UCSD-AML1 (cell line): ENCODE measurements around the gene ZNF618.

Experiments used
- DNase-seq: peaks from one replicate; lab custom pipeline; 2025; ENCODE audit not compliant: unreplicated experiment; lab: John Stamatoyannopoulos, UW

The ZNF618 gene

DNA sequence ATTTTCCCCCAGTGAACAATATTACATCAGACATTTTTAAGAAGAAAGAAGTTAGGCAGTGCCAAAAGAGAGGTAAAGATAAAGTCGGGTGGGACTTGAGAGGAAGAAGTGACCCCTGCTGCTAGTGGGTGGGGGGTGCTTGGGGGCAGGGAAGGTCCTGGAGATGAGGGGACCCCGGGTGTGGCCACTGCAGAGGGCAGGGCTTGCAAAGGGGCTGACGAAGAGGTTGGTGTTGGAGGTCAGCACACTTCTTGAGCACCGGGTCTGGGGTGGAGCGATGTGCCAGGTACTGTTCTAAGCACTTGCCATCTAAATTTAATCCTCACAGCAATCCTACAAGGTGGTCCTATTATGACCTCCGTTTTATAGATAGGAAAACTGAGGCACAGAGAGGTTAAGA is 140.0 kb downstream of the ZNF618 start:
- DNase-seq, result no peak

DNA sequence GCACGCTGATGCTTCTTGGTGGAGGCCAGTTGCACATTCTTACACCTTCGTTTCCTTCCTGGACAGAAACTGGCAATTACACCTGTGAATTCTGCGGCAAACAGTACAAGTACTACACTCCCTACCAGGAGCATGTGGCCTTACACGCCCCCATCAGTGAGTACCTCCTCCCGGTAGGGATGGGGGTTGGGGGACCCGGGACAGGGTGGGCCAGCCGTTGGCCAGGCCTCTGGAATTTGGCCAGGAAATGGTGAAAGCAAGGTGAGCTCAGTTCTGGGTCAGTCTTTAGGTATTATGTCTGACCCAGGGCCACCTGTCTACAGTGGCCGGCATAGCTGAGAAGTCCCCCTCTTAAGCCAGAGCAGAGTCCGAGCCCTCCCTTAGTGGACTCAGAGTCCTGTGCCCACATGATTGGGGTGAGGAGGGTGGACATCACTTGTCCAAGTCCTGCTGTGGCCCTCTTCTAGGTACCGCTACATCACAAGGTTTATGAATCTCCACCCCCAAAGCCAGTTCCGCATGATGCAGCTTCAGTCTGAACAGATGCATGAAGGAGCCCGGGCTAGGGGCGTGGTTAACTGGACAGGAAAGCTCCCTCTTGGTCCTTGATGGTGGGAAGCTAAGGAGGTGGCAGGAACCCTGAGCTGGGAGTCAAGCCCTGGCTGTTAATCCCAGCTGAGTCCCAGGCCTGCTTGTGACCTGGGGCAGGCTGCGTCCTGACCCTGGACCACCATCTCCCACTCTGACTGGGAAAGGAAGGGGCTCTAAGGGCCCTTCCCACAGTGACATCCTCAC is 140.7 kb downstream of the ZNF618 start:
- DNase-seq, result no peak

DNA sequence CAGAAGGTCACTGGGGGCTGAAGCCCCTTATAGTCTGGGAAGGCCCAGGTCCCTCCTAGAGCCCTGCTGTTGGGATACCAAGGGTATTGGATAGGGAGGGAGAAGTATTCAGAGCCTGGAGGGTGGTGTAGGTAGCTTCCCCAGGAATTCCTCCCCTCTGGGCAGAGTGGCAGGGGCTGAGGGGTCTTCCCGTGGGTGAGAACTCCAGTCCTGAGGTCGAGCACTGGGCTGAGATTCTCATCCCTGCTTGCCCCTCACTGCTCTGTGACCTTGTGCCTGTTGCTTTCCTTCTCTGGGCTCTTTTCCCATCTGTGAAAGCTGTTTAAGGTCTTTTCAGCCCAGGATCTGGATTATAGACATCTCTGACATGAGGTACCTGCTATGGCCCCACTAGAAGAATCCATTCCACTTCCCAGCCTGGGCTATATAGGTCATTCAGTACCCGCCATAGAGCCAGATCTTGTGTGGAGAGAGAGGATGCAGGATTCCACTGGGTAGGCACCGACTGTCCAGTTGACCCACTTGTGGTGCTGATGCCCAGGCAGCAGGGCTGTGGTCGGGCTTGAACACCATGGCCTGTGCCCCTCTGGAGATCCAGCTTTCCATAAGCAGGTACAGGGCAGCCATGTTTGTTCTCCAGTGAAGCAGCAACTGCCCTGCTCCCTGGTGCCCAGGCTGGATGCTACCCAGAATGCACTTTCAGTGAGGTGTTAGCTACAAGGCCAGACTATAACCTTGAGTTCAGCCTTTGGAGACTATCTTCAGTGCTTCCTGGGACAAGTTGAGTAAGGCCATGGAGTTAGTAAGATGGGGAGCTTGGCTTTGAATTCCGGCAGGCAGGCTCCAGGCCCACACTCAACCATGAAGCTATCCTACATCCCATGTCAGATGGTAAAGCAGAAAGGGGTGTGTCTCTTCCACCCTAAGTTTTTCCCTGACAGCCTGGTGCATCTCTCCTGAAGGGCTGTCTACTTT is 141.9 kb downstream of the ZNF618 start:
- no peak for DNase-seq

DNA sequence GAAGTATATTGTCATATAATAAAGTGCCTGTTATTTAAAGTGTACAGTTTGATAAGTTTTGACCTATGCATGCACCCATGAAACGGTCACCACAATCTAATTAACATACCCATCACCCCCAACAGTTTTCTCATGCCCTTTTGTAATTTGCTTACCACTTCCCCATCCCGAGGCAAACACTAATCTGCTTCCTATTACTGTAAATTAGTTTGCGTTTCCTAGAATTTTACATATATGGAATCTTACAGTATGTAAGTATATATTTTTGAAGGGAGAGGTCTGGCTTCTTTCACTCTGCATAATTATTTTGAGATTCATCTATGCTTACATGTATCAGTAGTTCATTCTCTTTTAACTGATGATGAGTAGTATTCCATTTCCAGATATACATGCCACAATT is 145.5 kb downstream of the ZNF618 start:
- DNase-seq, result no peak

DNA sequence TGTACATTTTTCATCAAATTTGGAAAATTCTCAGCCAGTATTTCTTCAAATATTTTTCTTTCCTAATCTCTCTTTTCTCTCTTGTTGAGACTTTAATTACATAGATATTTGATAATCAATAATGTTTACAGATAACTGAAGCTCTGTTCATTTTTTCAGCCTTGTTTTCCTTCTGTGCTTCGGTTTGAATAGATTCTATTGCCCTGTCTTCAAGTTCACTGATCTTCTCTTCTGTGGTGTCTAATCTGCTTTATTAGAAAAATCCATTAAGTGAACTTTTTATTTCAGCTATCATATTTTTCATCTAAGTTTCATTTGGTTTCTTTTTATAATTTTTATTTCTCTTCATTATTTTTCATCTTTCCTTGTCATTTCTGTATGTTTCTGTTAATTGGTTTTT is 147.9 kb downstream of the ZNF618 start:
- DNase-seq, result no peak

DNA sequence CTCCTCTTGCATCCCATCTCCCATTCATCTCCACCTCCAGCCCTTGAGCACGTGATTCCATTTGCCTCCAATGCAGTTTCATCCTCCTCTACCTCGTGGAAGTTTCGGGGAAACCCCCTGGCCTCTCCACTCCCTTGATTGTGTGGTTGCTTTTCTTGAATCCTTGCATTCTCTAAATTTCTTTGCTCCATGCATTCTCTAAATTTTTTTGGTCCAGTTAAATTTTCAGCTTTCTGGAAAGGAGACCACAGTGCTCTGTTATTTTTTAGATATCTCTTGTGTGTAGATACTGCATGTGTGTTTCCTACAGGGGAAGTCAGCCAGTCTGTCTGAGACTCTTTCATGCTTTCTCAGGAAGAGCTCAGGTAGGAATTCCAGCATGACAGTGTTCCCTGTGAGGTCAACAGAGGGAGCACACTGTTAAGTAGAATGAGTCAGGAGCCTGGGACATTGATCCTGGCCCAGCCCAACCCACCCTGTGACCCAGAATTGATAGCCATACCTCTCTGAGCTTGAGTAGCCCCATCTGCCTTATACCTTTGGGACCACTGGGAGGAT is 149.2 kb downstream of the ZNF618 start:
- DNase-seq, result no peak

DNA sequence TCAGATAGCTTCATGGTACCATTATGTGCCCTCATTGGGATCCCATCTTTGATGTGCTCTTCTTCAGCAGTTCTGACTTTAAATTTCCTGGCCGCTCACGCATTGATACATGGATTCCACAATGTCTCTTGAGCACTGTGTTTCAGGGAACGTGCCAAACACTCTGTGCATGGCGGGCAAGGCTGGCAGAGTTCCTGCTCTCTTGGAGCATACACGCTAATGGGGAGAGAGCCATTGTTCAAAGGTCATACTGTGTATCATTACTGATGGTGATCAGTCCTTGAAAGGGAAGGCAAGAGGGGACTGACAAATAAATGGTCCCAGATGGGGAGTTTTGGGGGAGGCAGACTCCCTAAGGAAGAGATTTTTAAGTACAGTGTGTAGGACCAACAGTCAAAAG is 149.7 kb downstream of the ZNF618 start:
- no peak for DNase-seq

DNA sequence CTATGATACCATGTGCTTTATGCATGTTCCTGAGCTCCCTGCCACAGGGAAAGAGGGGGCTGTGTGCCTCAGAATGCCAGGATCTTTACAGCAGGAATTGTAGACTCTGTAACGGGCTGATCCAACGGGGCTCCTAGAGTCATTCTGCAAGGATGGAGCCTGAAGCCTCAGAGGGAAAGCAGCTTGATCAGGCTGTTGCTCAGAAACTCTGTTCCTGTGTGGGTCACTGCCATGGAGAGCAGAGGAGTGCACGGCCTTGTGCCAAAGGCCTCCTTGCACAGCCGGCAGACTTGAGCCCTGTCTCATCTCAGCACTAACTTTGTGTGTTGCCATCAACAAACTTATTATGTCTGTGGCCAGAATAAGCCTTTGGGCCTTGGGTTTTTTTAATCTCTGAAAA is 150.2 kb downstream of the ZNF618 start:
- DNase-seq, result no peak

DNA sequence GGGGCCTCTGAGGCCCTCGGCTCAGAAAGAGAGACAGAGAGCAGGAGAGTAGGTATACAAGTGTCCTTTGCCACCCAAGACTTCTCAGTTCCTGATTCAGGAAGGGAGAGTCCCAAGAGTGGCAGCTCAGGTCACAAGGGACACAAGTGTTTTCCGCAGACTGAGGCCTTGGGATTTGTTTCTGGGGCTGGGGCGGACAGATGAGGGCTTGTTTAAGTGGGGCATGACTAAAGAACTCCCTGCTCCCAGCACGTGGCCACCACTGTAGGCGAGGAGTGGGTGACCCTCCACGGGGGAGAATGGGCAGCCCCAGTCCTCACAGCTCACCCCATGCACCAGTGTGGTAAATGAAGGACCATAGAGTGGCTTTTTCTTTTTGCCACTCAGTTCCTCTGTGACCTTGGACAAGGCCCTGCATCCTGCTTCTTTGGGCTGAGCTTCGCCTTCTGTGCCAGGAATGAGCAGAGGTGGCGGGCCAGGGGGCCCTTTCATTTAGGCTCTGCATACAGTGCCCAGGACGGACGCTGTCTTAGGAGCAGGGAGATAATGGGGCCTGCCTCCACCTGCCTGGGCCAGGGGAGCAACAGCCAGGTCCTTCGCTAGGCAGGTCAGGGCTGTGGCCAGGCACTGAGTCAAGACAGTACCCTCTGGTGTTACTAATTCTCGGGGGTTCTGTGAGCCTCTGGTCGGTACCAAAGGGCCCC is 151.2 kb downstream of the ZNF618 start:
- DNase-seq, result no peak

DNA sequence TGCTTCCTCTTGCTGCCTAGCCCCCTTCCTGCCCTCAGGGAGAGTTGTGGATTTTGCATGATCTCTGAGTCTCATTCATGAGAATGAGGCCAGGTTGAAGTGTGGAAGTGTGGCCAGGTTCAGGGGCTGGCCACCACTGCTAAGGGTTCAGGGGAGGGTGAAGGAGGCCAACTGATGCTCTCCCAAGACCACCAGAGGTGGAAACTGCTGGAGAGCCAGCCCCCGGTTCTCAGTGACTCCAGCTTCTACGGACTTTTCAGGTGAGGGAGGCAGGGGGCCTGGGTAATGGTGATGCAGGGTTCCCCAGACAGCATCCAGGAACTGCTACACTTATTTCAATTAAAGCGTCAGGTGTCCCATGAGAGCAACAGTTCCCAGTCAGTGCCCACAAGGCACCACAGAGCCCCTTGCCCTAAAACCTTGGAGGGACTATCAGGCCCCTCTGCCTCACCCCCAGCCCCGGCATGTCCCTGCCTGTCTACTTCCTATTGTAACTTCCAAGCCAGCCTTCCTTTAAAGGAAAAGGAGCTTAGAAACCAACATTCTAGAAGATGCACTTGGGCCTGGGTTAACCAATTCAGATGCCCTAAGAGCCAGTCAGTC is 151.9 kb downstream of the ZNF618 start:
- no peak for DNase-seq

DNA sequence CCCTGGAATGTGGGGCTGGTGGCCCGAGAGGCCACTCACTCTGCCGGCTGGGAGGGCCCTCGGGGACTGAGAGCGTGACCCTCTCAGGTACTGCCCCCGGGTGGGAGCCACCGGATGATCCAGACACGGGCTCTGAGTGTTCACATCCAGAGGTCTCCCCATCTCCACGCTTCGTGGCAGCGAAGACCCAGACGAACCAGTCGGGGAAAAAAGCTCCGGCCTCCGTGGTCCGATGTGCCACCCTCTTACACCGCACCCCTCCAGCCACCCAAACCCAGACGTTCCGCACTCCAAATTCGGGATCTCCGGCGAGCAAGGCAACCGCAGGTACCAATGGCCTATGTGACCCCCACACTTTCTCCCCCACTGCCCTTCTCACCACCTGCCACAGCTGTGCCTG is 152.5 kb downstream of the ZNF618 start:
- DNase-seq, result no peak

DNA sequence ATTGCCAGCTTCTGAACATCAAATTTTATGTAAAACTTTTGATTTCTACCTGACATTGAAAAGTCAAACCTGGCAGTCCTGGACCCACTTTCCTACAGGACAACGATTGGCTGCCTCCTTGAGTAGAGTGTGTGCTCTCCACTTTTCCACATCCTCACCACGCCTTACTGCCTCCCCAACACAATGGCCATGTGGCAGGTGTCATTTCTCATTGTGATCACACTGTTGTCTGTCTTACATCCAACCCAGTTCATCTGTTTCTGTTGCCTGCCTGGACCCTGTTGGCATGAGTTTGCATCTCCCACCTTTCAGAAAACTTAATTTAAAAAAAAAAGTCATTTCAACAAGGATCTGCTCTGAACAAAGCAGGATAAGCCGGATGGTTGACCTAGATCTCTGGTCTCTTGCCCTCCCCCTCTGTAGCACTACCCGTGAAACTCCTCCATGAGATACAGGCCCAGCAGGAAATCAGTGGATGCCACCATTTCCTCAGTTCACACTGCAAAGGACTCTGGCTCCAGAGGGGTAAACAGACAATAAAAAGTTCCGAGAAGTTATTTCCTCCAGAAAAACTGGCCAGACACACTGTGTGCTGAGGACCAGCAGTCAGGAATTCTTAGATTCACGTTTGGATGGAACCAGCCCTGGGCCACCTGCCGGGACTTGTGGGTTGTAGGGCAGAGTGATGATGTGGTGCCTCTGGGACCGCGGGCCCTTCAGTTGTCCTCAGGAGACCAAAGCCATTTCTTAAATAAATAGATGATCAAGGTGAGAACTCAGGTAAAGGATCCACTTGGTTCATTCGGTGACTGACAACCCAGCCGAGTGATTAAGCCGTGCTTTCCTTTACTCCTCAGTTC is 153.4 kb downstream of the ZNF618 start:
- DNase-seq, result no peak

DNA sequence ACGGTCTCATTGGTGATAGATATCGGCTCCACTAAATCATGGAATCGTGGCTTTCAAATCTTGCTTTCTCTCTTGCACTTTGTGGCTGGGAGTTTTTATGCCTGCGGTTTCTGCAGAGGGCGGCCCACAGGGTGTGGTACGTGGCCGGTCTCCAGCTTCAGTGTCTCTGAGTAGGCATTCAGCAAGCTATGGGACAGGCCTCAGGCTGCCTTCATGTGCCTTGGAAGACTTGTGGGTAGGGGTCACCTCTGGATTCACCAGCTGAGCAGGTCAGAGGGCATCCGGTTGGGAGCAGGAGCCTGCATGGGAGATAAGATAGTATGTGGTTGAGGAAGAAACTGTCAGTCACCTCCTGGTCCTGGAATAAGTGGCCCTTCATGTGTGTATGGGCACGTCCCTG is 154.3 kb downstream of the ZNF618 start:
- no peak for DNase-seq

DNA sequence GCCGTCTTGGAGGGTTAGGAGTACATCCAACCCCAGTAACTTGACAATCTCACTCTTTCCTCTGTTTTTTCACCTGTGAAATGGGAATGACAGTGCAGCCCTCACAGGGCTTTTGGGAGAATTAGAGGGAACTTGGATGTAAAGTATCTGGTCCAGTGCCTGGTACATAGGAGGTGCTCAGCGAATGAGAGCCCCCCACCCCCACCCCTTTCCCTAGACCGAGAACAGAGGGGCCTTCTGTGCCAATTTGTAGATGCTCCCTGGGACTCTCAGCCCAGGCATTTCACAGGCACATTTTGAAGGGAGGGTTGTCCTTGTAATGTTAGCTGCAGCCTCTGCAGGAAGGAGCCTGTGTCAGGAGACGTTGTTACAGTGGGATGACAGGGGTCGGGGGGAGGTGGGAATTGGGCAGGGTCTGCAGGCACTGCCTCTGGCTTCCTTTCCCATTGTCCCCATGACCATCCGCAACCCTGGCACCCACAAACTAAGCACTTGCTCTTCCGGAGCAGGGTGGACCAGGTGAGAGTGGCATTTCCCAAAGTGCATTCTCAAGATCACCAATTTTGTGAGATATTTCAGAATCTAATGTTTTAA is 155.0 kb downstream of the ZNF618 start:
- no peak for DNase-seq

DNA sequence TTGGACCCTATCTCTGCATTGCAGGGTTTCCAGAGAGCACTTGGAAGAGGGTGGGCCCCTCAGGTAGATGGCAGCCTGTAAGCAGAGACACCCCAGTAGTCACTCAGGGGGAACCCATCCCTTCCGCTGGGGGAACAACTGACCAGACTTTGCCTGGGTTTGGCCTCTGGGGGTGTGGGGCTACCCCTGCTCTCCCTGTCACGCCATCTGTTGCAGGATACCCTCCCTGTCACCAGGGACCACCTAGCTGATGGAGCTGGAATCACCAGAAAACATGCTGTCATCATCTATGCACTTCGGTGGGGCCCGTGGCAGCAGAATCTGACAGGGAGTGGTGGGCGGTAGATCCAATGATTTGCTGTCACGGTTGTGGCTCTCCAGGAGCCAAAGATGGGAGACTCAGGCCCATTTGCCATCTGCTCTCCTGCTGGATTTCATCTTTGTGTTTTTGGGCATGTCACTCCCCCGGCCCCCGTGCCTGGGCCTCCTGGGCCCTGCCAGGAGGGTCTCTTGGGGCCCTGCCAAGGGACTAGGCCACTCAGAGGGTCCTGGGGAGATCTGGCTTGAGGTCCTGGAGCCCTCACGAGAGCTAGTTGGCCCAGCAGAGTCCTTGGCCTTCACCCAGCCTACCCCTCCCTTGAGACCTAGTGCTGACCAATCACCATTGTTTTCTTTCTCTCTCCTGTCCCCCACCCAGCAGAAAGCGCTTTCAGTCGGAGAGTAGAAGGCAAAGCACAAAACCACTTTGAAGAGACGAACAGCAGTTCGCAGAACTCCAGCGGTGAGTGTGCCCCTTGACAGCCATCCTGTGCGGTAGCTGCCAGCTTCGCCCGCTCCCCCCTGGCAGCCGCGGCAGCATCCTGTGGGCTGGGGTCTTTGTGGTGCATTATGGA is 156.1 kb downstream of the ZNF618 start:
- no peak for DNase-seq

DNA sequence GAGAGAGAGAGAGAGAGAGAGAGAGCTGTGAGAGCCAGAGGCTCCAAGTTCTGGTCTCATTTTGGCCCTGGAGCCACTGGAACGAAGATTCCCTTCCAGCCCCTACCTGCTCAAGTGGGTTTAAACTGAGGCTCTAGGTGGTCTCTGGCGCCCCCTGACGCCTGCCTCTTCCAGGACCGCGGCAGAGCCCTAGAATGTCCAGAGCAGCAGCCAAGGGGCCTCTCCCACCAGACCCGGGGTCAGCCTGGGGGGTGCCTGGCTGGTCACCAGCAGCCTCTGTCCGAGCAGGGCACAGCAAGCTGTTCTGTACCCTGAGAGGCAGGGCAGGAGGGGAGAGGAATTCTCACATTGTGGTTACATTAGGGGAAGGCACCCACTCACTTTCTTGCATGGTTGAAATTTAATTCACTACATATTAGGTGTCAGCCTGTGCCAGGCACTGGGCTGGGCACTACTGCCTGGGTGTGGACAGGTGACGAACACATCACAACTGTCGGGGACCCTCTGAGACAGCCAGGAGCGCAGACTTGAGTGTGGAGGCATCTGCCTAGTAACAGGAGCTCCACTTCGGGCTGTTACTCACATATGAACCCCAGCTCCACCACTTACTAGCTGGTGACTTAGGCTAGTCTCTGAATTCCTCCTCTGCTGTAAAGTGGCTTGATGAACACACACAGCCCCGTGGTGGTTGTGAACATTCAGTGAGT is 157.4 kb downstream of the ZNF618 start:
- DNase-seq, result peak; percentile 60

DNA sequence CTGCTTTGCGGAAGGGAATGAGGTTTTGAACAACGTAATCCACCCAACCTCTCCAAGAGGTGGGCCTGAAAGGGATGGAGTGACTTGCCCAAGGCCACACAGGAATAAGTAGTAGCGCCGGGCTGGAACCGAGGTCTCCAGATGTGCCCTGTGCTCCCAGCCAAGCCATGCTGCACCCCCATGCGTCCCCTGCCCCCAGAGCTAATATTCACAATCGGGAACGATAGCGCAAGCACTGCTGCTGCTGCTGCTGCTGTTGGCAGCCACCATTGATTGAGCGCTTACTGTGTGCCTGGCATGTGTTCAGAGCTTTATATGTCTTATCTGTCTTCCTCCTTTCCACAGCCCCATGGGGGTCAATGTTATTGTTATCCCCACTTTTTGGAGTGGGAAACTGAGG is 158.1 kb downstream of the ZNF618 start:
- no peak for DNase-seq

DNA sequence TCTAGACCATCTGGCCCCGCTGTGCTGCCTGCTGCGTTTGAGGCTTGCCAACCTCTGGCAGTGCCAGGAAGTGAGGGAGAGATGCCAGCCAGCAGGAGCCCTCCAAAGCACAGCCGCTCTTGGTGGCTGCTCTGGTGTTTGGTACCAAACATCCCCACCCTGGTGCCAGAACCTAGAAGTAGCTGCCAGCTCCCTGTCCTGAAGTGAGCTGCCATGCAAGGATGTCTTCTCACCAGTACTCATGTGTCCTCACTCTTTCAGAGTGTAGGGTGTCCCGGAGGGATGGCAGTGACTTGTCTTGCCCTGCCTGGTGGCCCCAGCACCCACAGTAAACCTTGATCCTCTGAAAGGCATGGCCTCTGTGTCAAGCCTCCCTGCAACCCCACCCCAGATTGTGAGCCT is 158.6 kb downstream of the ZNF618 start:
- DNase-seq, result no peak
